ENCODE results near the gene ARMC7. TPM values are rescaled to one million over a fixed set of nuclear protein-coding genes. Genes with fewer than 3 reads are reported as not detected.

ARMC7 gene
- total RNA-seq, 1 donor, result 1.4 TPM

- H3K4me3 ChIP-seq (ENCODE audit: low read length), result peak within 1 kb of the TSS; percentile 53
- no peaks in the 10 kb centered on the region for H3K9me3 ChIP-seq (ENCODE audit: low read depth, low read length)
- H3K4me1 ChIP-seq (ENCODE audit: insufficient read depth, low read length), result peaks cover 56% of the 10 kb centered on the region
- no peaks in the 10 kb centered on the region for H3K27me3 ChIP-seq (ENCODE audit: insufficient read depth, low read length)
Observed at GRCh38 chr17:75087558-75088453, 22.0 kb upstream of the ARMC7 start, which contains the start of gene SLC16A5. Gene SLC16A5, plus strand, starts transcription at chr17:75087954. Its CDS starts 5,683 bp downstream, at chr17:75093637.

GRCh38 chr17:75088465-75089417 is 21.0 kb upstream of the ARMC7 start:
- Histone ChIP-seq H3K9me3 (ENCODE audit: low read depth, low read length) (no peaks in the 10 kb centered on the region), H3K27me3 (ENCODE audit: insufficient read depth, low read length) (no peaks in the 10 kb centered on the region), H3K4me1 (ENCODE audit: insufficient read depth, low read length) (peaks cover 64% of the 10 kb centered on the region), H3K4me3 (ENCODE audit: low read length) (peak overlapping the region; percentile 53)

- Histone ChIP-seq H3K4me3 (ENCODE audit: low read length) (no peak overlapping the region), H3K27me3 (ENCODE audit: insufficient read depth, low read length) (no peaks in the 10 kb centered on the region)
Observed at GRCh38 chr17:75090871-75091854, 18.6 kb upstream of the ARMC7 start.

GRCh38 chr17:75091855-75092327 is 17.9 kb upstream of the ARMC7 start:
- H3K4me3 ChIP-seq (ENCODE audit: low read length), result no peak overlapping the region
- no peaks in the 10 kb centered on the region for H3K27me3 ChIP-seq (ENCODE audit: insufficient read depth, low read length)
- no peaks in the 10 kb centered on the region for H3K9me3 ChIP-seq (ENCODE audit: low read depth, low read length)
- peaks cover 75% of the 10 kb centered on the region for H3K4me1 ChIP-seq (ENCODE audit: insufficient read depth, low read length)

More at GRCh38 chr17:75090871-75091854, 18.6 kb upstream of the ARMC7 start:
- Histone ChIP-seq H3K4me1 (ENCODE audit: insufficient read depth, low read length) (peaks cover 74% of the 10 kb centered on the region), H3K9me3 (ENCODE audit: low read depth, low read length) (no peaks in the 10 kb centered on the region)

DNA sequence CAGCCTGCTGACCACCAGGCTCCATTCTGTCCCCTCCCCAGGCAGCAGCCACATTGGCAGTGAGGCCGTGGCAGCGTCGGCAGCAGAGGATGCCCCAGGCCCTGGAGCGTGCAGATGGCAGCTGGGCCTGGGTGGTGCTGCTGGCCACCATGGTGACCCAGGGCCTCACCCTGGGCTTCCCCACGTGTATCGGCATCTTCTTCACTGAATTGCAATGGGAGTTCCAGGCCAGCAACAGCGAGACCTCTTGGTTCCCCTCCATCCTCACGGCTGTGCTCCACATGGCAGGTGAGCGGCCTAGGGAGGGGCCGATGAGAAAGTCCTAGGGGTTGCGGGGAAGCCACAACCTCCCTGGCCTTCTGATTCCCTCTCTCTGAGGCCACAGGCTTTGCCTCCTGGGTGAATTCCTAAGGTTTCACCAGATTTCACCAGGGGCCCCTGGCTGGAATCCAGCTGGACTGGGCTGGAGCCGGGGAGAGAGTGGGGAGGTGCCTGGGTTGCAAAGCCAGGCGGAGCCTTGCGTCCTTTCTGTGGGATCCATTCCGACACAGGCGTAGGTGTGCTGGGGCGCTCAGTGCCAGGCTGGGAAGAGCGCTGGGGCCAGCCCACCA is 16.1 kb upstream of the ARMC7 start:
- Histone ChIP-seq H3K4me1 (ENCODE audit: insufficient read depth, low read length) (peaks cover 63% of the 10 kb centered on the region), H3K9me3 (ENCODE audit: low read depth, low read length) (no peaks in the 10 kb centered on the region), H3K4me3 (ENCODE audit: low read length) (no peak overlapping the region), H3K27me3 (ENCODE audit: insufficient read depth, low read length) (no peaks in the 10 kb centered on the region)

GRCh38 chr17:75094871-75095399 is 14.8 kb upstream of the ARMC7 start:
- Histone ChIP-seq H3K9me3 (ENCODE audit: low read depth, low read length) (no peaks in the 10 kb centered on the region), H3K27me3 (ENCODE audit: insufficient read depth, low read length) (no peaks in the 10 kb centered on the region), H3K4me3 (ENCODE audit: low read length) (no peak overlapping the region), H3K4me1 (ENCODE audit: insufficient read depth, low read length) (peaks cover 50% of the 10 kb centered on the region)

DNA sequence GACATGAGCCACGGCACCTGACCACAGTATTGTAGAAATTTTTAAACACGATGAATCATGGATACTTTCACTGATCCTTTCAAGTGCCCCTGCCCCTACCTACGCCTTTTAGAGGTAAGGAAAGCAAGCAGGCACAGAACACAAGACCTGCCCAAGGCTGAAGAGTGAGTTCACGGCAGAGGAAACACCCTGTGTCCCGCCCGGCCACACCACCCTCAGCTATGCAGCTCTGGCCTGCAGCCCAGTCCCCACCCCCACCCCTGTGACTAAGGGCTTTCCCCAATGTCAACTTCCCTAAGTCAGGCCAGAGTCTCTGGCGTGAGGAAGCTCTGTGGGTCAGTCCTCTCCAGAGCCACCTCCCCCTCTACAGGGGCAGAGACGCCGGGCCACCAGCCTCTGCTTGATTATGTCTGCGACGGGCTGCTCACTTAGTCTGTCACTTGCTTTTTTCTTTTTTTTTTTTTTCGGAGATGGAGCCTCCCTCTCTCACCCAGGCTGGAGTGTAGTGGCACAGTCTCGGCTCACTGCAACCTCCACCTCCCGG is 13.6 kb upstream of the ARMC7 start:
- H3K4me3 ChIP-seq (ENCODE audit: low read length), result no peak overlapping the region
- peaks cover 40% of the 10 kb centered on the region for H3K4me1 ChIP-seq (ENCODE audit: insufficient read depth, low read length)
- H3K9me3 ChIP-seq (ENCODE audit: low read depth, low read length), result no peaks in the 10 kb centered on the region
- H3K27me3 ChIP-seq (ENCODE audit: insufficient read depth, low read length), result no peaks in the 10 kb centered on the region

GRCh38 chr17:75097865-75098264 is 11.9 kb upstream of the ARMC7 start:
- H3K4me1 ChIP-seq (ENCODE audit: insufficient read depth, low read length), result peaks cover 34% of the 10 kb centered on the region
- H3K27me3 ChIP-seq (ENCODE audit: insufficient read depth, low read length), result no peaks in the 10 kb centered on the region
- H3K4me3 ChIP-seq (ENCODE audit: low read length), result no peak overlapping the region
- H3K9me3 ChIP-seq (ENCODE audit: low read depth, low read length), result no peaks in the 10 kb centered on the region

DNA sequence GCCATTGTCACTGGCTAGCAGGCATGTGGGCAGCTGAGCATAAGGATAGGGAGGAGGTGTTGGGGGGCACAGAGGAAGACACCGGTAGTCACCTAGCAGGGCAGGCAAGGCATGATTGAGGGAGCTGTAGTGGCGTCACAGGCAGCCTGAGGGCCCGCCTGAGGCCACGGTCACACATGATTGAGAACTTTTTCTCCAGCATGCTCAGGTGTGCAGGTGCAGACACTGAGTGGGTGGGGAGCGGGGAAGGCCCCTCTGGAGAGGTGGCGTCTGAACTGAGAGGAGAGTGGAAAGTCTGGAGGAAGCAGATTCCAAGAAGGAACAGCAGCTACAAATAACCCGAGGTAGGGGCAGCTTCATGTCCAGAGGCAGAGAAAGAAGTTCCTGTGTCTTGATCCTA is 10.9 kb upstream of the ARMC7 start:
- Histone ChIP-seq H3K27me3 (ENCODE audit: insufficient read depth, low read length) (no peaks in the 10 kb centered on the region), H3K4me3 (ENCODE audit: low read length) (no peak overlapping the region), H3K9me3 (ENCODE audit: low read depth, low read length) (no peaks in the 10 kb centered on the region), H3K4me1 (ENCODE audit: insufficient read depth, low read length) (peaks cover 27% of the 10 kb centered on the region)

DNA sequence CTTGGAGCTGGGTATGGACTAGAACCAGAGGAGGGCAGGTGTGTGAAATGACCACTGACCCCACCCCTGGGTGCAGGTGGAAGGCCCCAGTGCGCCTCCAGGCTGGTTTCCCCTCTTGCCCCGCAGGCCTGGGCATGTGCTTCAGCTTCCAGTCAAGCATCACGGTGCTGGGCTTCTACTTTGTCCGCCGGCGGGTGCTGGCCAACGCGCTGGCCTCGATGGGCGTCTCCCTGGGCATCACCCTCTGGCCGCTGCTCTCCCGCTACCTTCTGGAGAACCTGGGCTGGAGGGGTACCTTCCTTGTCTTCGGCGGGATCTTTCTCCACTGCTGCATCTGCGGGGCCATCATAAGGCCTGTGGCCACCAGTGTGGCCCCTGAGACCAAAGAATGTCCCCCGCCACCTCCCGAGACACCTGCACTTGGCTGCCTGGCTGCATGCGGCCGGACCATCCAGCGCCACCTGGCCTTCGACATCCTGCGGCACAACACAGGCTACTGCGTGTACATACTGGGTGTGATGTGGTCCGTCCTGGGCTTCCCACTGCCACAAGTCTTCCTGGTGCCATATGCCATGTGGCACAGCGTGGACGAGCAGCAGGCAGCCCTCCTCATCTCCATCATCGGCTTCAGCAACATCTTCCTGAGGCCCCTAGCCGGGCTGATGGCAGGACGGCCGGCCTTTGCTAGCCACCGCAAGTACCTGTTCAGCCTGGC is 9.7 kb upstream of the ARMC7 start:
- no peak overlapping the region for H3K4me3 ChIP-seq (ENCODE audit: low read length)
- no peaks in the 10 kb centered on the region for H3K9me3 ChIP-seq (ENCODE audit: low read depth, low read length)
- no peaks in the 10 kb centered on the region for H3K27me3 ChIP-seq (ENCODE audit: insufficient read depth, low read length)
- H3K4me1 ChIP-seq (ENCODE audit: insufficient read depth, low read length), result peaks cover 26% of the 10 kb centered on the region

- no peak overlapping the region for H3K4me3 ChIP-seq (ENCODE audit: low read length)
- H3K9me3 ChIP-seq (ENCODE audit: low read depth, low read length), result no peaks in the 10 kb centered on the region
Observed at GRCh38 chr17:75102385-75102821, 7.4 kb upstream of the ARMC7 start.

DNA sequence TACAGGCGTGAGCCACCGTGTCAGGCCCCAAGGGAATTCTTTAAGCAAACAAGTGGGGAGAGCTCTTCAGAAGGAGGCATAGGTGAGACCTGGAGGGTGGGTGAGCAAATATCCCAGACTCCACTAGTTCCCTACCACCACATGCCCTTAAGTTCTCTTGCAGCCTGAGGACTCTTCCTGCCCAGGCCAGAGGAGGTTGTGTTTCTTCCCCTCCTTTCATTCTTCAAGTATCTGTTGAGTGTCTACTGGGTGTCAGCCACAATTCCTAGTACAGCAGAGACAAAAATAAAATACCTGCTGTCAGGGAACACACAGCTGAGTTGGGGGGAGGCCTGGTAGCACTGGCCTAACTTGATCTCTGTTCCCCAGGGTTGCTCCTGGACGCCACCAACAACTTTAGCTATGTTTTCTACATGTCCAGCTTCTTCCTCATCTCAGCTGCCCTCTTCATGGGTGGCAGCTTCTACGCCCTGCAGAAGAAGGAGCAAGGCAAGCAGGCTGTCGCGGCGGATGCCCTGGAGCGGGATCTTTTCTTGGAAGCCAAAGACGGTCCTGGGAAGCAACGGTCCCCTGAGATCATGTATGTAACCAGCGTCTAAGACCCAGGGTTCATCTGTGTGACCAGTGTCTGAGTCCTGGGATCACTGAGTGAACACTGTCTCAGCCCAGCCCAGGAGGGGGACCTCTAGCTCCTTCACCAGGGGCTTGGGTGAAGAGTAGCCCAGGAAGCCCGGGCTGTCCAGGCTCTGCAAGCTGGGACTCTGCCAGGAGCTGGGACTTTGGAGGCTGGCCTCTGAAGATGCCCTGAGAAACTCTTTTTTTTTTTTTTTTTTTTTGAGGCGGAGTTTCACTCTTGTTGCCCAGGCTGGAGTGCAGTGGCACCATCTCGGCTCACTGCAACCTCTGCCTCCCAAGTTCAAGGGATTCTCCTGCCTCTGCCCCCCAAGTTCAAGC is 5.9 kb upstream of the ARMC7 start:
- Histone ChIP-seq H3K4me1 (ENCODE audit: insufficient read depth, low read length) (peaks cover 14% of the 10 kb centered on the region), H3K4me3 (ENCODE audit: low read length) (no peak overlapping the region), H3K27me3 (ENCODE audit: insufficient read depth, low read length) (no peaks in the 10 kb centered on the region), H3K9me3 (ENCODE audit: low read depth, low read length) (no peaks in the 10 kb centered on the region)

More at GRCh38 chr17:75102385-75102821, 7.4 kb upstream of the ARMC7 start:
- H3K4me1 ChIP-seq (ENCODE audit: insufficient read depth, low read length), result peaks cover 11% of the 10 kb centered on the region
- no peaks in the 10 kb centered on the region for H3K27me3 ChIP-seq (ENCODE audit: insufficient read depth, low read length)

All from mononuclear cell (primary cell).